HG02642 (cell line): Measurements from ENCODE around the gene IL1RL1.
"Not testable (repeated sequence)": the region's sequence is repeated elsewhere in the genome, so short reads cannot be mapped to it uniquely, and the experiment has no call there.

Source experiments
- ATAC-seq: cut with Tn5 transposase; IDR thresholded peaks from one replicate; pipeline ENCODE4 v1.9.1; 2021; ENCODE audit warnings: mild to moderate bottlenecking; ENCODE audit not compliant: unreplicated experiment, poor library complexity

The IL1RL1 gene

GRCh38 chr2:102291319-102292075 lies 19.9 kb upstream of the IL1RL1 start:
- ATAC-seq: no peak

GRCh38 chr2:102294802-102295489 lies 16.4 kb upstream of the IL1RL1 start:
- no peak for ATAC-seq

- no peak for ATAC-seq
Measured at GRCh38 chr2:102295566-102295965, 15.8 kb upstream of the IL1RL1 start.

- ATAC-seq: no peak
Measured at GRCh38 chr2:102296449-102296848, 14.9 kb upstream of the IL1RL1 start.

GRCh38 chr2:102297891-102298290 lies 13.5 kb upstream of the IL1RL1 start:
- ATAC-seq: no peak

GRCh38 chr2:102301867-102302362 lies 9.4 kb upstream of the IL1RL1 start:
- ATAC-seq: peak; percentile 91

- no peak for ATAC-seq
Measured at GRCh38 chr2:102302458-102302857, 8.9 kb upstream of the IL1RL1 start.

GRCh38 chr2:102303589-102303988 lies 7.8 kb upstream of the IL1RL1 start:
- ATAC-seq: no peak

- ATAC-seq: no peak
Measured at GRCh38 chr2:102304268-102304667, 7.1 kb upstream of the IL1RL1 start.

GRCh38 chr2:102304711-102305611 lies 6.4 kb upstream of the IL1RL1 start:
- ATAC-seq: no peak

- no peak for ATAC-seq
Measured at GRCh38 chr2:102306125-102306524, 5.2 kb upstream of the IL1RL1 start.

GRCh38 chr2:102313025-102313424 lies 1.7 kb downstream of the IL1RL1 start:
- no peak for ATAC-seq

- ATAC-seq: no peak
Measured at GRCh38 chr2:102313471-102313870, 2.1 kb downstream of the IL1RL1 start.

- no peak for ATAC-seq
Measured at GRCh38 chr2:102313950-102314349, 2.6 kb downstream of the IL1RL1 start.

- no peak for ATAC-seq
Measured at GRCh38 chr2:102315921-102316320, 4.6 kb downstream of the IL1RL1 start.

GRCh38 chr2:102317715-102318114 lies 6.4 kb downstream of the IL1RL1 start:
- no peak for ATAC-seq

GRCh38 chr2:102318437-102318836 lies 7.1 kb downstream of the IL1RL1 start:
- no peak for ATAC-seq

GRCh38 chr2:102321941-102322719 lies 10.8 kb downstream of the IL1RL1 start:
- no peak for ATAC-seq

- not testable (repeated sequence) for ATAC-seq
Measured at GRCh38 chr2:102324914-102325313, 13.6 kb downstream of the IL1RL1 start.
